NCI-H446 treated with DMSO at 0.1 percent for 48 hours (cell line): ENCODE results near the gene SRPX.

Experiments
- DNase-seq: peaks from one replicate; lab custom pipeline; 2025; lab: John Stamatoyannopoulos, UW

Gene SRPX

DNA sequence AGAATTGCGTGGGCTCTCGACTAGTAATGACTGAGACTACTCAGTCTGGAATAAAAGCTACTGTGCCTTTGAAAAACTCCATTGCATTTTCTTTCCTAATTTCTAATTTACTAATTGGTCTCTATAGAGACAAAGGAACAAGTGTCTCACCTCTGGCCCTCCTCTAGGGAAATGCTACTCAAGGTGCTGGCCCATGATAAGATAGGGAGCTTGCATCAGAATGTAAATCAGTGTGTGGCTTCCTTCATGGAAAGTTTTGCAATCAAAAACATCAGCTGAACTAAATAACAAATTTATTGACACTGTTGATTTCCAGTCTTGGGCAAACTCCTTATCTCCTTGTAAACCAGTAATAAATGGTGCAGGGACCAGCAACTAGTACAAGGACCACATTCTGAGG lies 81.8 kb downstream of the SRPX start:
- no peak for DNase-seq

DNA sequence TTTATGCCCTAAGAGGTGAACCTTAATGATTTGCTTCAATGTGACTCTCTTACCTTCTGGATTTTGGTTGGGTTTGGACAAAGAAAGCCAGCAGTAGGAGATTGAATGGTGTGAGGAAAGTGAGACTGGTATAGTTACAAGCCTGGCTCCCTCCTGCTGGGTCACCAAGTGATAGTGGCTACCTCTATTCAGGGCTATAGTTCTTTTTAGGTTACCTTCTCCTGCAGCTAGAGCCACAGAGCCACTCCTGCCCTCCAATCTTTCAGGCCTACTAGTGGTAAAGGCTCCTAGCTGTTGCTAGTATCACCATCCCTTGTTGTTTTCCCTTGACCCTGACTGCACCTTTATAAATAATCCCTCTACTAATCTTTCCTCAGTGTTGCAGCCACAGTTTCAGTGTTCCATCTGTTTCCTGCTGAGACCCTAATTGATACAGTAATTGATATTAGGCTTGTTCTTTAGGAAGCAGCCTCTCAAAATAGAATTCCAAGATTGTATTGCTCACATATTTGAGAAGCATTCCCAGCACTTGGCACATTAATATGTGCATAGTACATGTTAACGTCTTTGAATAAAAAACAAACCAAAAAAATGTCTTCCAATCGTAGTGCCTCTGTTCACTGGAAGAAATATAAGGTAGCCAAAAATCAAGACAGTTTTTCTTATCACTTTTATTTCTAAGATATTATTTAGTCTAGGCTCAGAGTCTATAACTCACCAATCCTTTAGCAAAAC lies 82.3 kb downstream of the SRPX start:
- no peak for DNase-seq

DNA sequence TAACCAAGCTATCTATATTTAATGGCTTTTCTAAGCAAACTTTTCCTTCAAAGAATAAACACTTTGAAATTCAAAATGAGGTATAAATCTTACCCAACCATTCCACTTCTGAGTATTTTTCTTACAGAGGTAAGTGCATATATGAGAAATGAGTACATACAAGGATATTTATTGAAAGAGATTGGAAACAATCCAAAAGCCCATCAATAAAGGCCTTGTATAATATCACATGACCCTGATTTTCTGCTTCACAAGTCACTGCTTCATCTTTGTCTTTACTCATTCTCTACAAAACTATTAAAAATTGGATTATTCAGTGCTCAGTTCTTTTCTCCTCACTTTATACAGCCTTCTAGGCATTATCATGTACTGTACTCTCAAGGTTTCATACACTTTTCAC lies 91.3 kb downstream of the SRPX start:
- DNase-seq: no peak

DNA sequence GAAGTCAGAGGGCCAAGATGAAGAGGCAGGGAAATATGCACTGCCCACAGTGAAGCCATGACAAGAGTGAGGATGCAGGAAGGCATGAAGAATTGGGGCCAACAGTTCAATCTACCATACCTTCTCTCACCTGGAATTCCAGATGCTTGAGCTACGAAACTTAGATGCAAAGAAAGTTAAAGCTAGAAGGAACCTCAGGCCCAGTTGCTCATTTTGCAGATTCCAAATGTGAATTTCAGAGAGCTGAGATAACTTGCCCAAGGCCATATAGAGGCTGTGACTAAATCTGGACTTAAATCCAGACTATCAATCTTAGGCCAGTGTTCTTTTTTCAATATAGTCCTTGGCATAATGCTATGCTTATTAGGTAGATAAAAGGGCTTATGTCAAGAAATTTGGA lies 92.7 kb downstream of the SRPX start:
- no peak for DNase-seq

DNA sequence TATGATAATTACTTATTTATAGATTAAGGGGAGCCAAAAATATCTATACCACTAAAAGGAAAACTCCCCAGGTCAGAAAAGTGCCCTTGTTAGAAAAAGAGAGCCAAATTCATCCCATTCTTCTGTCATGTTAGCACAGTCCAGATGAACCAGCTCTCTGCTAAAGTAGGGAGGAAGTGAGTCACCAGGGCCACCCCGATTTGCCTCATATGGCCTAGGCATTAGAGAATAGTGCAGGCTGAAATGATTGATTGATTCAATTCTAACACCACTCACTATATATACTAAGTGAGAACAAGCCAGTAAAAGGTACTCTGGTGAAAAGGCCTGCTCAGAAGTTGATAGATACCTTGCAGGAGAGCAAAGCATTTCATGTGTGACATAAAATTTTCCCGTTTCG lies 94.5 kb downstream of the SRPX start:
- no peak for DNase-seq

DNA sequence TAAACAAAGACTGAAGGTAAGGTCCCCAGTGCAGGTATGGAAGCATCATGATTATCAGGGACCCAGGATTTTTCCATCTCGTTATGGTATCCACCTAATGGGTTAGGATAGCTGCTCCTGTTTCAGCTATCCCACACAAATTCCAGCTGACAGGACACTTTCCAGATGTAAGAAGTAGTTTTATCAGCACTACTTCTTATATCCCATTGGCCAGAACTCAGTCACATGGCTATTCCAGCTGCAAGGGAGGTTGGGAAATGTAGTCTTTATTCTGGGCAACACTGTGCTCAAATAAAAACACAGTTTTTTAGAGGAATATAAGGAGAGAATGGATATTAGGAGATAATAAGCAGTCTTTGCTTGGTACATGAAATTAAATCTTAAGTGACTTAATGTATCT lies 96.7 kb downstream of the SRPX start:
- DNase-seq: no peak

DNA sequence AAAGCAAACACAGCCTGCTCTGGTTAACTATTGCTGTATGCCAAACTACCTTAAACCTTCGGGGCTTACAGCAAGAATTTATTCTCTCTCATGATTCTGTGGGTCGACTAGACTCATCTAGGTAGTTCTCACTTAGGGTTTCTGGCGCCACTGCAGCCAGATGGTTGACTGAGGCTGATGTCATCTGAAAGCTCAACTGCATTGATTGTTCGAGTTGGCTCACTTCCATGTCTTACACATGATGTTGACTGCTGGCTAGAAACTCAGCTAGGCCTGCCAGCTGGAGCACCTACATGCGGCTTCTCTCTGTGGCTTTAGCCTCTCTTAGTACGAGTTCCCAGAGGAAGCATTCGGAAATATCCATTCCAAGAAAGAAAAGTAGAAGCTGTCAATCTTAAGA lies 103.2 kb downstream of the SRPX start:
- DNase-seq: peak; percentile 97

DNA sequence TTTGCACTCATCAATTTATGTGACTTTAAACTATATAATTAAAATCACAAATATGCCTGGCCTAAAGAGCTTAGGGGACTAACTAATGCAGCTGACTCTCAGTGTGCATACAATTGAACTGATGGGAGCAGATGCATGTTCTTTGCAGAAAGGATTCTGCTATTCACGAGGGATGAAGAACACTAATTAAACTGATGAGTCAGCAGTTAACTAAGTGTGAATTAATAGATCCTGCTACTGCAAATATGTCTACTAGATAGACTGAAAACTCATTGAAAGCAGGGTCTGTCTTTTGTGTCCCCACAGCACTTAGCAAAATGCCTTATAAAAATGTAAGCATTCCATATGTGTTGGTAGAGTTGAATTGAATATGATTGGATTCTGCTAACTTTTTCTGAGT lies 104.0 kb downstream of the SRPX start:
- DNase-seq: peak; percentile 50

DNA sequence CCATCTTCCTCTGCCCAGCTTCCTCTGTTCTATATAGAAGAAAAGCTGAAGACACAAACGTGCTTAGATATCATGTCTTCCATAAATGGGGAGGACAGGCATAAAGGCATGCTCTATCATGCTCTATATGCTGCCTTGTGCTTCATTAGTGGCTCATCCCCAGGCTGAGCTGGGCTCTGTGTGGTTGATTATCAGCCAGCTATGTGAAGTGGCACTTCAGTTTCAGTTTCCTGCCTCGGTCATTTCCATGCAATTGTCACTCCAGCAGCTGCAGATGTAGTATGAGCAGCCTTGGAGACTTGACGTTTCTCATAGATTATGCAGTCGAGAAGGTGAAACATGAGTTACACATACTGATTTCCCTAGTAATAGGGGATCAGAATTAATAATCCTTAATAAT lies 108.1 kb downstream of the SRPX start:
- DNase-seq: no peak

DNA sequence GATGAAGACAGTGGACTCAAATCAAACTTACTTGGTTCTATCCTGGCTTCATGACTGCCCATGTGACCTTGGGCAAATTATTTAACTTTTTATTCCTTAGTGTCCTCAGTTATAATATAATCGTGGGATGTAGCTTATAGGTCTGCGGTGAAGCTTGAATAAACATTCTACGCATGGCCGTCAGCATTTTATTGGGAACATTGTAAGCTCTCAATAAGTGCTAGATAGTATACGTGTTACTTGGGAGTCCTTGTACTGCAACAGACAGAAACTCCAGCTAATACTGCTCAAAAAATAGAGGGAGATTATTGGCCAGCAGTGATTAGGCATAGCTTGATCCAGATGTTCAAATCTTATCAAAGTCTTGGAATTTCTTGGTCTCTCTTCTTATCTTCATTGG lies 109.5 kb downstream of the SRPX start:
- DNase-seq: no peak

DNA sequence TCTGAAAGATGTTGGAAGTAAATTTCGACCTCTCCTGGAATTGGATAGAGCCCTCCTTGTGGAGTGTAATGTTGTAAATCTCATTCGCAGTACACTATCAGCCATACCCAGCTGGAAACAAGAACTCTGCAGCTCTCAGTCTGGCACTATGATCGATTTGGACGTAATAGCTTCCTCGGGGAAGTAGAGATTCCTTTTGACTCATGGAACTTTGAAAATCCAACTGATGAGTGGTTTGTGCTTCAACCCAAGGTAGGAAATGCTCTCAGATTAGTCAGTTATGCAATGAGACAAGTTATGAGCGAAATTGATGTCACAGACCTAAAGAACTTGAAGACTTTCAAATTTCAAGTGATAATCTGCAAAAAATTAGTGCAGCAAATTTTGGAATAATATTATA lies 110.4 kb downstream of the SRPX start:
- DNase-seq: no peak

DNA sequence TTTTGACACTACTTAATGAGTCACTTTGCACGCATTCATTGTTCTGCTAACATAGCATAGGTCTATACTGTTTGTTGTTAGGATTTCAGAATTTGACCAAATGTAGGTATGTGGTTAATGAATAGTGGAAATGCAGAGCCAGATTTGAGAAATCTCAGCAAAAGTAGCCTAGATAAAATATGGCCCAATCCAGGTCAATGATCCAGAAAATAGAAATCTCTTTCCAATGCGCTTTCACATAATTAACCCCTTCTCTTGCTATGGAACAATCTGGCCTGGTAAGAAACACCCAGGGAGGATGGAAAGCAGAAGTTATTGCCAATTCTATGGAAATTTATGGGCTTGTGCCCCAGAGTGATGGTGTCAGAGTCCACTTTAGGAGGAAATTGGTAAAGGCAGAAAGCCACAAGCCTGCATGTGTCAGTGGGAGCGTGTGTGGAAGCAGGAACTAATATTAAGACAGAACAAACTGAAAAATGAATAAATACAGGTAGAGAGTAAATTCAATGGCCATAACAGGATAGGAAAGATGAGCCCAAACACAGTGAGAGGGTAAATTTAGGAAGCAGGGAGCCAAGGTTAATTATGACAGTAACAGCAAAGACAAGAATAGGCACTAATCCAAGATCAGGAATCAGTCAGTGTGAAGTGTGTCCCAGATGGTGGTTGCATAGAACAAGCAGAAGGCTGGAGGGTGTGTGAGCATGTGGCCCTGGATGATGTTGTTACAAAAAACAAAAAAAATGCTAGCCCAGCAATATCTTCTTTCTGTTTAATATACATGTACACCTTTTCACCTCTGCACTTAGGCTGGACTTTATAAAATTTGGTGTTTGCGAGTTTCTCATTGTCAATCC lies 111.4 kb downstream of the SRPX start:
- DNase-seq: peak; percentile 91

DNA sequence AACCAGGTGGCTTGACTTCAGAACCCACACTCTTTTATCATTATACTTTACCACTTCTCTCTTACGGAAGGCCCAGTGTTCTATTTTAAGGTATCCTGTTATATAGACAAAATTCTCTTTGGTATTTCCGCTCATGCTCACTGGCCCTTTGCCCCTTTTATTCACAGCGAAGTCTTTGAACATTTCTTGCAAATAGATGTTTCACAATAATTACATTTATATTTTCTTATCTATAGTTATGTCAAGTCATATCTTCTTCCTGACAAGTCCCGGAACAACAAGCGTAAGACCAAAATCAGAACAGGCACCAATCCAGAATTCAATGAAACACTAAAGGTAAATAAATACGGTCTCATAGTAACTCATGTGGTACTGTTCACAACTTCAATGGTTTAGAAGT lies 112.3 kb downstream of the SRPX start:
- no peak for DNase-seq

DNA sequence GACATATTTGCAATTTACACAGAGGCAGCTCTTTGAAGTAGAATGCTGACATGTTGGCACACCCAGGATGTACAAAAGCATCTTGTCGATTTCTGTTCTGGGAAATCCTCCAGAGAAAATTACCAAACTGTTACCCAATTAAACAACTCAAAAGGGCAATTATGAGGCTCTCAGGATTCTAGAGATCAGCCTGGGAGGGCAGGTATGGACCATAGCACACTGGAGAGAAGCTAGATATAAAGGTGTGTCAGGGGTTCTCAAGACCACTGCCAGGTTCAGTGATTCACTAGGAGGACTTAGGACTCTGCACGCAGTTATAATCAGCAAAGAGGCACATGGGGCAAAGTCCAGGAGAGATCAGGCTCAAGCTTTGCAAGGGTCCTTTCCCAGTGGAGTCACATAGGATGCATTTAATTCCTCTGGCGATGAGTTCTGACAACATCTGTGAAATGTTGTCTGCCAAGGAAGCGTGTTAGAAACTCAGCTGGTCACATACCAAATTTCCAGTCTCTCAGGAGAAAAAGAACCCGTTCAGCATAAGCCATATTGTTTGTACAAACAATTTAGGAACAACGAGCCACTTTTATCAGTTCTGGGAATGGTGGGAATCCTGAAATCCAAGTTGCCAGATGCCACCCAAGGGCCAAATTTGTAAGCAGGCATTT lies 113.5 kb downstream of the SRPX start:
- DNase-seq: peak; percentile 83

DNA sequence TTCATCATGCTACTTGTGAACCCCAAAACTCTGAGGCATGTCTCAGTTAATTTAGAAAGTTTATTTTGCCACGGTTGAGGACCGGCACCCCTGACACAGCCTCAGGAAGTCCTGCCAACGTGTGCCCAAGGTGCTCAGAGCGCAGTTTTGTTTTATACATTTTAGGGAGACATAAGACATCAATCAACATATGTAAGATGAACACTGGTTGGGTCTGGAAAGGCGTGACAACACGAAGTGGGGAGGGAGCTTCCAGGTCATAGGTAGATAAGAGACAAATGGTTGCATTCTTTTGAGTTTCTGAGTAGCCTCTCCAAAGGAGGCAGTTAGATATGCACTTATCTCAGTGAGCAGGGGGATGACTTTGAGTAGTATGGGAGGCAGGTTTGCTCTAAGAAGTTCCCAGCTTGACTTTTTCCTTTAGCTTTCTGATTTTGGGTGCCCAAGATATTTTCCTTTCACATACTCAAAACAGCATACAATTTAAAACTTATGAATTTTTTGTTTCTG lies 115.4 kb downstream of the SRPX start:
- no peak for DNase-seq

DNA sequence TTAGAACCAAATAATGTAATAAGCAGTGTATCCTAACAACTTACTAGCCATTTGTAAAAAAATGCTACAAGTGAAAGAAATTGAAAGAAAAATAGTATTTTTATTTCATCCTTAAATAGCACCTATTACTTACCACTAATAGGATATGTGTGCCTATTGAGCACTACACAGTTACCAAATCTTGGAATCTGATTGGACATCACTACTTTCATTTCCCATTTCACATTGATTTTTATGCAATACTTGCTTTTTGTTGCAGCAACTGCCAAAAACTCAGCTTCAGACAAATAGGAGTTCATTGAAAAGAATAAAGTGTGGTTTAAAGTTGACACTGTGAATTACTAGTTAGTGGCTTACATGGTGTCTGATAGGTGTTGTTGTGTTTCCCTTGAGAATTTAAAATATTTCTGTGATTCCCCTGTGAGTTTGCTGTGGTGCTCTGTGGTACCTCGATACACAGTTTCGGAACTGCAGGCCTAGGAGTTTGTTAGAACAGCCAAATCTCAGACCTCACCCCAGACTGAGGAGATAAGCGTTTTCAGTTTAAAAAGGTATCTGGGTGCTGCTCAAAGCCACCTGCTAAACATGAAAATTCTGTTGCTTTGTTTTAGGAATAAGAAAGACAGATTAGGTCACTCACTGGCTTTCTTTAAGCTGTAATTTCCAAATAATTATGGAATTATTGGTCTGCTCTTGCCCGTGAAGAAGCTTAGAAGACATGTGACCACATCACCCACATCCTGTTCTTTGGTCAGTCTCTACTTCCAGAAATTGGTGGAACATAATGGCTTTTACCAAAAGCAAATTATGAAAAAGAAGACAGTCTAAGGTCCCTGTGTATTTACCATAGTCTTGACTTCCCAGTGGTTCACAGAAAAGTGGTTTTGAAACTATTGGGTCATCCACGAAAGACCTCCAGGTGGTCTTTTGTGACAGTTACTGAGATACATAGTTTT lies 116.5 kb downstream of the SRPX start:
- DNase-seq: no peak

DNA sequence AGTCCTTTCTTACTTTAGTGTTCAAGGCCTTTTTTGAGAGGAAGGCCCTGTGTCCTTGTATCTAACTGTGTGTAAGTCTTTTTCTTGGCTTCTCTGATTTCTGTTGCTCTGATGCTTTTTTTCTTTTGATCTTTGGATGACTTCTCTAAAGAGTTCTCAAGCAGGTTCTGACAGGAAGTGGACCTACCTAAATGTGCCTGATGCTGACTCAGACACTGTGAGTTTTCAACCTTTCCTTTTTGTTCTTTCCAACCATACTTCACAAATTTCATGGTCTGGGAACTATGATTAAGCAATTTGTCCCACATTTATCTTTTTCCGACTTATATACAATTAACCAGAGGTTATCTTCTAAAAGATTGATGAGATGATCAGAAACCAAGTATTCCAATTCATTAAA lies 117.8 kb downstream of the SRPX start:
- DNase-seq: no peak

DNA sequence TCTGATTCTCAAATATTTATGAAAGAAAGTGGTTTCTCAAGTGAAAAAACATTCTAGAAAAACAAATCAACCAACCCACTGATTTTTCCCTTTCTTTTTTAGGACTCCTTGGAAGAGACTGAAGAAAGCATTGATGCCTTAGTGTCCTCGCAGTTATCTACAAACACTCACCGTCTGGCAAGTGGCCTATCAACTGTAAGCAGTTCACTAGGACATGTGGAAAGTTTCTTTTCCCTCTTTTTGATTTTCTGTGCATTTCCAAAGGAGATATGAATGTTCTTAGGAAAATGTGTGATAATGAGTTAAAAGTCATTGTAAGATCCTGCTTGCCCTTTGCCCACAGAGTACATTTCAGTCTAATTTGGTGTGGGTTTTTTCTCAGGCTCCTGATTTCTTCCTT lies 118.4 kb downstream of the SRPX start:
- DNase-seq: no peak

DNA sequence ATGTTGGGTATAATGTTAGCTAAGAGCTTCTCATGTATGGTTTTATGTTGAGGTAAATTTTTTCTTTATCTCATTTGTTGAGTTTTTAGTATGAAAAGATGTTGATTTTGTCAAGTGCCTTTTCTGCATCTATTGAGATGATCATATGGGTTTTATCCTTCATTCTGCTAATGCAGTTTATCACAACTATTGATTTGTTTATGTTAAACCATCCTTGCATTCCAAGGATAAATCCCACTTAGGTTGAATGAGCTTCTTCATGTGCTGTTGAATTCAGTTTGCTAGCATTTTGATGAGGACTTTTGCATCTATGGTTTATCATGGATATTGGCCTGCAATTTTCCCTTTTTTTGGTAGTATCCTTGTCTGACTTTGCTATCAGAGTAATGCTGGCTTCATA lies 121.0 kb downstream of the SRPX start:
- no peak for DNase-seq
